HG02610 (cell line): ENCODE results near the gene RPS3.

Experiments used
- ATAC-seq: cut with Tn5 transposase; IDR thresholded peaks from one replicate; pipeline ENCODE4 v1.9.1; 2021; ENCODE audit warnings: mild to moderate bottlenecking, moderate library complexity; ENCODE audit not compliant: unreplicated experiment

The RPS3 gene

GRCh38 chr11:75454987-75455386 lies 55.7 kb downstream of the RPS3 start:
- no peak for ATAC-seq
